HFF-Myc (cell line): Measurements from ENCODE around the gene ETHE1.

Experiments used
- DNase-seq: peaks from one replicate; pipeline ENCODE4 v3.0.0-alpha.2; 2011; ENCODE audit warnings: low read depth; ENCODE audit errors: extremely low read depth
- H3K4me3 ChIP-seq: replicated peaks from 2 replicates; pipeline ENCODE4 v1.5.1; 2011; ENCODE audit warnings: low read depth, mild to moderate bottlenecking, control low read depth, low read length
- CTCF ChIP-seq: IDR thresholded peaks from 2 replicates; pipeline ENCODE4 v1.5.1; 2012; ENCODE audit warnings: mild to moderate bottlenecking, low read depth, low read length, control low read depth; ENCODE audit errors: missing control alignments

The ETHE1 gene

GRCh38 chr19:43468354-43469159 is 58.4 kb downstream of the ETHE1 start:
- no peak for TF ChIP-seq CTCF
- no peak overlapping the region for H3K4me3 ChIP-seq
- no peak for DNase-seq

- no peak for TF ChIP-seq CTCF
- H3K4me3 ChIP-seq = no peak overlapping the region
- peak; percentile 27 for DNase-seq
These were observed 59.3 kb downstream of the ETHE1 start for GRCh38 chr19:43467730-43468129.

- TF ChIP-seq CTCF = no peak
- no peak overlapping the region for H3K4me3 ChIP-seq
- no peak for DNase-seq
These were observed 59.7 kb downstream of the ETHE1 start for GRCh38 chr19:43467276-43467675.

- no peak for TF ChIP-seq CTCF
- no peak overlapping the region for H3K4me3 ChIP-seq
- no peak for DNase-seq
These were observed 60.2 kb downstream of the ETHE1 start for GRCh38 chr19:43466793-43467192.

- TF ChIP-seq CTCF = no peak
- DNase-seq = no peak
- peak within 1 kb of the TSS; percentile 53 for H3K4me3 ChIP-seq
These were observed 61.4 kb downstream of the ETHE1 start, which contains the start of gene LYPD3 for GRCh38 chr19:43465468-43466120. Gene LYPD3 (minus strand): TSS chr19:43465608. CDS start chr19:43465571, 37 bp downstream.

- TF ChIP-seq CTCF = no peak
- peak overlapping the region; percentile 53 for H3K4me3 ChIP-seq
- no peak for DNase-seq
These were observed 62.7 kb downstream of the ETHE1 start for GRCh38 chr19:43464134-43464775.
